ENCODE data around the gene DEAF1.

DNA sequence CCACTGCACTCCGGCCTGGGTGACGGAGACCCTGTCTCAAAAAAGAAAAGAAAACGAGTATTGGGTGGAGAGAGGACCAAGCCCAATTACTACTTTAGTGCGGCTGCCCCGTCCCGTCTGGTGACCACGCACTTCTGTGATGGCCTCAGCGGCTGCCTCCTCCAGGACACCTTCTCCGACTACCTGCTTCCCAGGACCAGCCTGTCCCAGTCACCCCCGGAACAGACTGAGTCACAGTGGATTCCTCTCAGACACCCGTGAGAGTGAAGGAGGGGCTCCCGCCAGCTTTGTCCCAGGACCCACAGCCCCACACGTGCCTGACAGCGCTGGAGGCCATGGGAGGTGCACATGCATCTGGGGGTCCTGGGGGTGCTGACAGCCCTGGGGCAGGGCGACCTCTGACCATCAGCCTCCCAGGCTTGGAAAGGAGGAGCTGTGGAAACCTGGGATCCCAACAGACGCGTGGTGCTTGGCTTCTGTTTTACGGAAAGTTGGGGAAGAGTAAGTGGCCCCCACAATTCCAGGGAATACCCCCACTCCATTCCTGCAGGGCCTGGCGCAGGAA is 53.1 kb downstream of the DEAF1 start:
- TF ChIP-seq, protein P1, sequence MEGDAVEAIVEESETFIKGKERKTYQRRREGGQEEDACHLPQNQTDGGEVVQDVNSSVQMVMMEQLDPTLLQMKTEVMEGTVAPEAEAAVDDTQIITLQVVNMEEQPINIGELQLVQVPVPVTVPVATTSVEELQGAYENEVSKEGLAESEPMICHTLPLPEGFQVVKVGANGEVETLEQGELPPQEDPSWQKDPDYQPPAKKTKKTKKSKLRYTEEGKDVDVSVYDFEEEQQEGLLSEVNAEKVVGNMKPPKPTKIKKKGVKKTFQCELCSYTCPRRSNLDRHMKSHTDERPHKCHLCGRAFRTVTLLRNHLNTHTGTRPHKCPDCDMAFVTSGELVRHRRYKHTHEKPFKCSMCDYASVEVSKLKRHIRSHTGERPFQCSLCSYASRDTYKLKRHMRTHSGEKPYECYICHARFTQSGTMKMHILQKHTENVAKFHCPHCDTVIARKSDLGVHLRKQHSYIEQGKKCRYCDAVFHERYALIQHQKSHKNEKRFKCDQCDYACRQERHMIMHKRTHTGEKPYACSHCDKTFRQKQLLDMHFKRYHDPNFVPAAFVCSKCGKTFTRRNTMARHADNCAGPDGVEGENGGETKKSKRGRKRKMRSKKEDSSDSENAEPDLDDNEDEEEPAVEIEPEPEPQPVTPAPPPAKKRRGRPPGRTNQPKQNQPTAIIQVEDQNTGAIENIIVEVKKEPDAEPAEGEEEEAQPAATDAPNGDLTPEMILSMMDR (IDR thresholded peaks at IDR 0.05 in 2 of 3, conservative IDR thresholded peaks at IDR 0.05 in 1 of 3; ENCODE audit: borderline replicate concordance in 1 of 3, insufficient read depth in 1 of 3, low read depth in 2 of 3, low read length in 2 of 3) = no peak
- TF ChIP-seq POLR2A (IDR thresholded peaks at IDR 0.05; ENCODE audit: borderline replicate concordance, extremely low read depth, insufficient read depth, insufficient read length) (no peak), POLR2AphosphoS5 (IDR thresholded peaks at IDR 0.05; ENCODE audit: low read depth, low read length) (no peak)
- TF ChIP-seq, protein P2, sequence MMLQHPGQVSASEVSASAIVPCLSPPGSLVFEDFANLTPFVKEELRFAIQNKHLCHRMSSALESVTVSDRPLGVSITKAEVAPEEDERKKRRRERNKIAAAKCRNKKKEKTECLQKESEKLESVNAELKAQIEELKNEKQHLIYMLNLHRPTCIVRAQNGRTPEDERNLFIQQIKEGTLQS (IDR thresholded peaks at IDR 0.05) = no peak
- TF ChIP-seq, protein P3, sequence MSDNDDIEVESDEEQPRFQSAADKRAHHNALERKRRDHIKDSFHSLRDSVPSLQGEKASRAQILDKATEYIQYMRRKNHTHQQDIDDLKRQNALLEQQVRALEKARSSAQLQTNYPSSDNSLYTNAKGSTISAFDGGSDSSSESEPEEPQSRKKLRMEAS (IDR thresholded peaks at IDR 0.05) = no peak

All from HCT116 (cell line).